OCI-LY7 (cell line): Measurements from ENCODE around the gene CXCR5.

Experiments
- EZH2phosphoT487 ChIP-seq: fragments of 200-600 bp; sonication (generic); IDR thresholded peaks from 2 replicates; pipeline ENCODE4 v1.6.1; 2018; ENCODE audit warnings: low read depth, borderline replicate concordance, mild to moderate bottlenecking, mixed run types, antibody characterized with exemption, low read length, moderate library complexity, mixed read lengths
- TF ChIP-seq, protein P1 (sequence below): fragments of 200-600 bp; sonication (generic); conservative IDR thresholded peaks from 2 replicates; pipeline ENCODE4 v1.5.1; 2014; ENCODE audit warnings: mild to moderate bottlenecking, antibody characterized with exemption, low read length, moderate library complexity, mixed read lengths

DNA sequence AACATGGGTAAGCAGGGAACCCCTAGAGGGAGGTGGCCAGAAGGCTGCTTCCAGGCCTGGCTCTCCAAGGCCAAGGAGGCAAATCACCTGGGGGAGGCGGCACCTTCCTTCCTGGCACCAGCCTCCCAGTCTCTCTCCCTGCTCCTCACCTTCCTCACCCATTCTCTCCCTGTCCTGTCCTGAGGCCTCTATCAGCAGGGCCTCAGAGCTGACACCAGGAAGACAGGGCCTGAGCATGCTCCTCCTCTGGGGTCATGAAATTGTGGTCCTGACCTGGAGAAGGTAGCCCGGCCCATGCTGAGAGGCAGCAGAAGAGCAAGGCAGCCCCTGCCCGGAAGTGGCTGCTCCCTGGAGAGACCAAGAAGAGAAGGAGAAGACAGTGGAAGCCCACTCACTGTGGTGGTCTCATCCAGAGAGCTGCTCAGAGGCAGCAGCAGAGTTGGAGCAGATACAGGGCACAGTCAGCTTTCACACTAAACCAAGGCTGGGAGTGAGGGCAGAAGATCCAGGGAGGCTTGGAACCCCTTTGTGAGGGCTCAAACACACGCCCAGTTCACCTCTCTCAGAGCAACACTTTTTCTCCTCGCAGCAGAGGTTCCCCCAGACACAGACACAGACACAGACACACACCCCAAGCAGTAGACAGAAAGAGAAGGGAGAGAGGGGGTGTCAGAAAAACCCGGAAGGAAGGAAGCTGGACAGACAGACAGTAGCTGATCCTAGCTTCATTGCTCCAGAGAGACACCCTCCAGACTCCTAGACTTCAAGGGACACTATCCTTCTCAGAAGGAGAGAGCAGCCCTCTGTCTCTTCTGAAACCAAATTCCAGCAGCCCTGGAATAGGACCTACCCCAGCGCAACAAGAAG, 40.3 kb downstream of the CXCR5 start:
- TF ChIP-seq, protein P1, sequence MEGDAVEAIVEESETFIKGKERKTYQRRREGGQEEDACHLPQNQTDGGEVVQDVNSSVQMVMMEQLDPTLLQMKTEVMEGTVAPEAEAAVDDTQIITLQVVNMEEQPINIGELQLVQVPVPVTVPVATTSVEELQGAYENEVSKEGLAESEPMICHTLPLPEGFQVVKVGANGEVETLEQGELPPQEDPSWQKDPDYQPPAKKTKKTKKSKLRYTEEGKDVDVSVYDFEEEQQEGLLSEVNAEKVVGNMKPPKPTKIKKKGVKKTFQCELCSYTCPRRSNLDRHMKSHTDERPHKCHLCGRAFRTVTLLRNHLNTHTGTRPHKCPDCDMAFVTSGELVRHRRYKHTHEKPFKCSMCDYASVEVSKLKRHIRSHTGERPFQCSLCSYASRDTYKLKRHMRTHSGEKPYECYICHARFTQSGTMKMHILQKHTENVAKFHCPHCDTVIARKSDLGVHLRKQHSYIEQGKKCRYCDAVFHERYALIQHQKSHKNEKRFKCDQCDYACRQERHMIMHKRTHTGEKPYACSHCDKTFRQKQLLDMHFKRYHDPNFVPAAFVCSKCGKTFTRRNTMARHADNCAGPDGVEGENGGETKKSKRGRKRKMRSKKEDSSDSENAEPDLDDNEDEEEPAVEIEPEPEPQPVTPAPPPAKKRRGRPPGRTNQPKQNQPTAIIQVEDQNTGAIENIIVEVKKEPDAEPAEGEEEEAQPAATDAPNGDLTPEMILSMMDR: no peak
- TF ChIP-seq EZH2phosphoT487: no peak
